Adrenal gland (tissue), 5 donors: Measurements from ENCODE around the gene TDRD12.

Experiments used
- CTCF ChIP-seq, 6 experiments: fragments of 450-650 bp in 4 of 6; fragments of 200-600 bp in 2 of 6; sonication (generic) in 1 of 6; IDR thresholded peaks; 1 replicate in 5 of 6; 2 replicates in 1 of 6; pipeline versions ENCODE4 v1.5.1 to v1.8.0; 2016 to 2021; ENCODE audit warnings: antibody characterized with exemption in 6 of 6, mild to moderate bottlenecking in 2 of 6, moderate library complexity in 1 of 6
- POLR2A ChIP-seq, 2 donors: fragments of 450-650 bp; IDR thresholded peaks; one replicate each; pipeline ENCODE4 v1.6.1; 2017; ENCODE audit warnings: antibody characterized with exemption in 2 of 2, mild to moderate bottlenecking in 2 of 2, moderate library complexity in 1 of 2
- donor health status: DM: no; HTN: no; CAD: no.

GRCh38 chr19:32809254-32809653 is 89.7 kb downstream of the TDRD12 start:
- TF ChIP-seq CTCF (IDR thresholded peaks at IDR 0.05), result no peak
- TF ChIP-seq POLR2A (IDR thresholded peaks at IDR 0.05), result no peak
